22Rv1 (cell line): ENCODE results near the gene DET1.

Experiments
- CTCF ChIP-seq: fragments of 450-650 bp; IDR thresholded peaks from 2 replicates; pipeline ENCODE4 v1.5.1; 2017; ENCODE audit warnings: mild to moderate bottlenecking
- ZFX ChIP-seq: fragments of 450-650 bp; IDR thresholded peaks from 2 replicates; pipeline ENCODE4 v1.6.1; 2017; ENCODE audit warnings: antibody characterized with exemption, borderline replicate concordance

- TF ChIP-seq CTCF (no peak), ZFX (no peak)
Measured at GRCh38 chr15:88563638-88564037, 17.2 kb upstream of the DET1 start.
